Right hindlimb (tissue), 1 donor: ENCODE data around the gene LBX1.
"Not testable (repeated sequence)": the region's sequence is repeated elsewhere in the genome, so short reads cannot be mapped to it uniquely, and the experiment has no call there.

ENCODE experiments used
- DNase-seq: peaks from one replicate; pipeline ENCODE4 v3.0.0-alpha.2; 2018

LBX1 gene

GRCh38 chr10:101202667-101203066, 26.6 kb downstream of the LBX1 start:
- DNase-seq, result not testable (repeated sequence)

- DNase-seq, result not testable (repeated sequence)
These were observed 30.8 kb downstream of the LBX1 start for GRCh38 chr10:101198326-101198977.

- no peak for DNase-seq
These were observed 33.3 kb downstream of the LBX1 start for GRCh38 chr10:101195921-101196320.

GRCh38 chr10:101189461-101190401, 39.5 kb downstream of the LBX1 start:
- DNase-seq, result no peak

GRCh38 chr10:101188942-101189341, 40.3 kb downstream of the LBX1 start:
- no peak for DNase-seq

GRCh38 chr10:101183458-101184183, 45.6 kb downstream of the LBX1 start:
- DNase-seq, result no peak

- no peak for DNase-seq
These were observed 46.3 kb downstream of the LBX1 start for GRCh38 chr10:101182936-101183335.
